Cardiac ventricle fibroblast (primary cell): Measurements from ENCODE around the gene FCGR1A. TPM values are rescaled to one million over a fixed set of nuclear protein-coding genes. Genes with fewer than 3 reads are reported as not detected.

Experiments used
- total RNA-seq: library from RNA; depleted of rRNA; stranded (reverse); fragments of >200 nt; gene quantifications from 2 replicates; pipeline ENCODE4 v1.2.3, GENCODE V29; 2015

The FCGR1A gene
- not detected in 2 replicates for total RNA-seq

GRCh38 chr1:149782600-149782999 lies at the start of gene FCGR1A:
Gene FCGR1A, plus strand, starts transcription at chr1:149782694. Its CDS starts 50 bp downstream, at chr1:149782744.

Other genes with a start within 250 kb of the FCGR1A start
- not detected in 2 replicates for gene PPIAL4C, start 198.8 kb upstream of the FCGR1A start, total RNA-seq
- gene BOLA1, start 116.9 kb downstream of the FCGR1A start, total RNA-seq: 25.7 and 29.7 TPM in 2 replicates
- gene SV2A, start 135.2 kb downstream of the FCGR1A start, total RNA-seq: 0.87 and 1.8 TPM in 2 replicates
- 8.8 and 17.8 TPM in 2 replicates for gene SF3B4, start 145.1 kb downstream of the FCGR1A start, total RNA-seq
- 3.9 and 7.3 TPM in 2 replicates for gene MTMR11, start 154.2 kb downstream of the FCGR1A start, total RNA-seq
- 7.1 and 11.2 TPM in 2 replicates for gene OTUD7B, start 228.0 kb downstream of the FCGR1A start, total RNA-seq